HCEC 1CT (cell line): Measurements from ENCODE around the gene C1orf198.

Experiments used
- DNase-seq: peaks from one replicate; pipeline ENCODE4 v3.0.0-alpha.2; 2017

The C1orf198 gene

GRCh38 chr1:230828421-230828820, 39.9 kb downstream of the C1orf198 start:
- no peak for DNase-seq

DNA sequence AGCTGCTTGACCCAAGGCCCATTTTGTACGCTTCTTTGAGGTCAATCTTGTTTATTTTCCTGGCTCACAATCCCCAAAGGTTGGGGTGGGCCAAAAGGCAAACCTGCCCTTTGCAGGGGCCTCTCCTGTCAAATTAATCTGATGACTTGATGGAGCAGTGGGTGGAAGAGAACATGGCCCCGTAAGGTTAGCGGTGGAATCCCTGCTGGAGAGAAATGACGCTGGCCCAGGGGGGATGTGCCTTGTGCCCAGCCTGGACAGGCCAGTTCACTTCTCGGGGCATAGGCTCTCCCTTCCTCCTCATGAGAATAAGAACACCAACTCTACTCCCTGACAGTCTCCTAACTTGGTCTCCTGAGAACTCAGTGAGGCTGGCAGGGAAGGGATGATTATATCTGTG, 40.5 kb downstream of the C1orf198 start:
- no peak for DNase-seq

GRCh38 chr1:230827081-230827681, 41.1 kb downstream of the C1orf198 start:
- DNase-seq, result peak; percentile 13

GRCh38 chr1:230826166-230826875, 42.0 kb downstream of the C1orf198 start:
- DNase-seq, result no peak

GRCh38 chr1:230825761-230826160, 42.6 kb downstream of the C1orf198 start:
- DNase-seq, result no peak

DNA sequence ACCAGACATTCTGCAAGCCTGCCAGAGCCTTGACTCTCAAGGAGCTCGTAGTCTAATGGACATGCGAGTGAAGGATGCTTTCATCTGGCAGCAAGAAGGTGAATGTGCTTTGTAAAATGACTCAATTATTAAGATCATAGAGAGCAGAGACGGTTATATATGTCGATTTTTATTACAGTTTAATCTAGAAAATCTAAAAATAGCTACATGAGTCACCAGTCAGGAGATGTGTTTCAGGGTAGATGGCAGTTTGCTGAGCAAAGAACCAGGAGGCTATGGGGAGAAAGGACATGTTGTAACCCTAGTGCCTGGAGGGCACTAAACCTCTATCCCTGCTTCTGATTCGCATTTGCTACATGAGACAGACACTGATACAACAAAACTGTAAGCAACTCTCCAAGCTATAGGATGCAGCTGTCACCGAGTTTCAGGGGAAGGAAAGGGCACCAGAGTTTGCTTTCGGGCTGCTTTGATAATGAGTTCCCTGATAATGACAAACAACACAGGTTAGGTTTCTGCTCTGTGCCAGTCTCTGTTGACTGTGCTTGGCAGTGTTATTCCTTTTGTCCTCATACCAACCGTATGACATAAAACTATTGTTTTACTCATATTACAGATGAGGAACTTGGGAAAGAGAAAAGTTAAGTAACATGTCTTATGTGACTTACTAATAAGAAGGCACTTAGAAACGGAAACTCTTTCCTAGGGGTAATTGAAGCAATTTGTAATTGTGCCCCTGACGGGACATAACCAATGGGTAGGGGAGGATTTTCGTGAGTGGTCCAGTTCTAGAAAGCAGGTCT, 43.2 kb downstream of the C1orf198 start:
- peak; percentile 81 for DNase-seq

- DNase-seq, result peak; percentile 24
Observed at GRCh38 chr1:230824551-230824918, 43.8 kb downstream of the C1orf198 start.

- DNase-seq, result no peak
Observed at GRCh38 chr1:230823931-230824381, 44.4 kb downstream of the C1orf198 start.

- peak; percentile 2 for DNase-seq
Observed at GRCh38 chr1:230823426-230823825, 44.9 kb downstream of the C1orf198 start.

- peak; percentile 3 for DNase-seq
Observed at GRCh38 chr1:230822092-230822581, 46.2 kb downstream of the C1orf198 start.

DNA sequence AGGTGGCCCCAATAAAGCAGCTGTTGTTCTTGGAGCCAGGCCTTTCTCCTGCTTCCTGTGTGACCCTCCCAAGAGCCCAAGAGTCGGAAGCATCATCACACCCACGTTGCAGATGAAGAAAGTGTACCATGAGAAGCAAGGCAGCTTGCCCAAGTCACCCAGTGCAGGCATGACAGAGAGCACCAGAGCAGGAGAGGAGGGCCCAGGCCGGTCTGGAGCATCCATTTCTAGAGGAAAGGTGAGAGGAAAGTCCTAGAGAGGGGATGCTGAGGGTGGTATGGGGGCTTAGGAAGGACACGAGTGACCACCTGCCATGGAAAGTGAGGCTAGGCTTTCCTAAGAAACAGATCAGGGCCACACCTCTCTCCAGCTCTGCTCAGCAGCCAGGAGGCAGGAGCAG, 47.0 kb downstream of the C1orf198 start:
- no peak for DNase-seq

GRCh38 chr1:230820568-230820967, 47.8 kb downstream of the C1orf198 start:
- DNase-seq, result no peak

- DNase-seq, result no peak
Observed at GRCh38 chr1:230819976-230820375, 48.3 kb downstream of the C1orf198 start.

DNA sequence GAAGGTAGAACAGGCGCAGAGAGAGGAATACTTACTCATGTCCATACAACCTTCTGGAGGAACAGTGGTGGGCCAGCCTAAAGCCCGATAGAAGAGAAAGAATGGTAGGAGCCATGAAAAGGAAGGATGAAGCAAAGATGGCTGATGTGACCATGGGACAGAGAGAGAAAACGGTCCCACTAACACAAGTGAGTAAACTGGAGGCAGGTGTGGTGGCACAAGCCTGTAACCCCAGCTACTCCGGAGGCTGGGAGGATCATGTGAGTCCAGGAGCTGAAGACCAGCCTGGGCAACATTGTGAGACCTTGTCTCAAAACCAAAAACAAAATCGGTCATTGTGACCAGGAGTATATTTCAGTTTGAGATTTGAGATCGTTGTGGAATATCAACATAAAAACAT, 49.4 kb downstream of the C1orf198 start:
- no peak for DNase-seq

- no peak for DNase-seq
Observed at GRCh38 chr1:230818367-230818766, 50.0 kb downstream of the C1orf198 start.

DNA sequence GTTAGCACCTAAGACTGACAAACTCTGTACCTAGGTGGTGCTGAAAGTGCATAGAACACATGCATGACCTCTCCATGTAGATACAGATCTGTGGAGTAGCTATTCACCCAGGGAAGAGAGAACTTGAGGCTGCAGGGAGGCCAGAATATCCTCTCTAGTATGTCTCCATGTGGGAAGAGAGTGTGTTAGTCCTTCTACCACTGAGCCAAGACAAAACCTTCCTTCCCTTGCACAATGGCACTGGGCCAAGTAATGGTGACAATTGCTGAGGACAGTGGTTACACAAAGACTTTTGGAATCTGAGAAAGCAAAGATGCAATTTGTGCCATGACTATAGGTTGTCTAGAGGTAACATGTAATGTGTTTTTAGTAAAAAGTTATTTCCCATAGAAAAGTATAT, 52.3 kb downstream of the C1orf198 start:
- DNase-seq, result no peak

- no peak for DNase-seq
Observed at GRCh38 chr1:230814949-230815692, 53.2 kb downstream of the C1orf198 start.

- DNase-seq, result no peak
Observed at GRCh38 chr1:230812568-230812967, 55.8 kb downstream of the C1orf198 start.

- DNase-seq, result no peak
Observed at GRCh38 chr1:230809256-230809990, 58.9 kb downstream of the C1orf198 start.

DNA sequence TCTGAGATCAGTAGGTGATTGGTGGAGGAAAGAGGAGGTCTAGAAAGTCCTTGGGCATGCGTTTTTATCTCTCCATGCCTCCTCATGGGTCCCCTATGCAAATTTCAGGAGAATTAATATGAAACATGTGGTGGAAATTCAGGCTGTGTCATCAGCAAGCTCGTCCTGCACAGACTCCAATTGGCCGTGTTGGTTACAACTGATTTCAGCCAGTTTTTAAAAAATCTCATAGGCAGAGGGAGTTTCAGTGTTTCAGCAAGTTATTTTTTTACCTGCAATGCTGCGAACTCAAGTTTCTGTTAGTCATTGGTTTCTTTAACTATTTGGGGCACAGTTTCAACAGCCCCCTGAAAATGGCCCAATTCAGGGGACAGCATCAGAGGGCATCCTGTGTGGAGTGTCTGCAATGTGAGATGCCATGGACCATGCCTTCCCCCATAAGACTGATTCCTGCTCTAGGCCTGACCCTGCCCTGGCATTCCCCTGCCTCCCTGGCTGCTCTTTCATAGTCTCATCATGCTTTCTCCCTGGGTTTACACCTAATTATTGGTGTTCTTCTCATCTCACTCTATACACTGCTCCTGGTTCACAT, 59.9 kb downstream of the C1orf198 start:
- DNase-seq, result no peak

GRCh38 chr1:230807561-230808280, 60.6 kb downstream of the C1orf198 start:
- DNase-seq, result no peak
